T-helper 2 cell (primary cell): ENCODE results near the gene TRDMT1.

Experiments
- DNase-seq, 5 experiments: peaks; one replicate each; pipeline versions ENCODE4 v3.0.0 to v3.0.0-alpha.2; 2012 to 2022

Gene TRDMT1

DNA sequence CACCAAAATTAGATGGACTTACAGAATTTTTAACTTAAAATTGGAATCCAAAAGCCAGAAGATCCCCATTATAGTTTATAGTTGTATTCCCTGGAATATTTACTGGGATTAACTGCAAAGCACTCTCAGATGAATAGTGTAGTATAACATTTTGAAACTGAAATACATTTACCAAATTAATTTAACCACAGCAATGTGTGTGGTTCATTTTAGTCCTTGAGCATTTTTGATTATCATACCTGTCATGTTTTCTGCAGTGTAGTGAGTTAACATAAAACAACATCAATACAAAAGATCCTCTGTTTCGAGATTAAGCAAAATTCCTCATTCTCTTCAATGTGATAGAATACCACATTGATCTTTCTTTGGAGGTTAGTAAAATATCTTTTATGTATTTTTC lies 30.3 kb upstream of the TRDMT1 start:
- no peak for DNase-seq

DNA sequence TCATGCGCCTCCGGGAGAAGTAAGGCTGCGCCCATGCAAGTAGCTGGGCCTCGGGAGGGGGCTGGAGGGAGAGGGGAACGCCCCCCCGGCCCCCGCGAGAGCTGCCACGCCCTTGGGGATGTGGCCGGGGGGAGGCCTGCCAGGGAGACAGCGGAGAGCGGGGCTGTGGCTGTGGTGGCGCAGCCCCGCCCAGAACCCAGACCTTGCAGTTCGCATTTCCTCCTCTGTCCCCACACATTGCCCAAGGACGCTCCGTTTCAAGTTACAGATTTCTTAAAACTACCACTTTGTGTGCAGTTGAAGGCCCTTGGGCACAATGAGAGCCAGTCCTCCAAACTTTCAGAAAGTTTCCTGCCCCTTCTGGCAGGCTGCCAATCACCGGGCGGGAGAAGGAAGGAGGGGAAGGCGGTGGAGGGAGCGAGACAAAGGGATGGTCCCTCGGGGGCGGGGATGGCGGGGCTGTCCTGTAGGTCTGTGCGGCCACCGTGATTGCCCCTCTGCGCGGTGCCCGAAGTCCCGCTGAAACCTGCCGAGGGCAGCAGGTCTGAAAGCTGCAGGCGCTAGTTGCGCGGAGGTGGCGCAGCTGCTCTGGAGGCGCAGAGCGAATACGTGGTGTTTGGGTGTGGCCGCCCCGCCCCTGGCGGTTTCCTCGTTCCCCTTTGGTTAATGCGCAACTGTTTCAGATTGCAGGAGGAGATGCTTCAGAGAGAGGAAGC lies 28.7 kb upstream of the TRDMT1 start:
- peak; percentile 67 to 96 (median 85) for DNase-seq

DNA sequence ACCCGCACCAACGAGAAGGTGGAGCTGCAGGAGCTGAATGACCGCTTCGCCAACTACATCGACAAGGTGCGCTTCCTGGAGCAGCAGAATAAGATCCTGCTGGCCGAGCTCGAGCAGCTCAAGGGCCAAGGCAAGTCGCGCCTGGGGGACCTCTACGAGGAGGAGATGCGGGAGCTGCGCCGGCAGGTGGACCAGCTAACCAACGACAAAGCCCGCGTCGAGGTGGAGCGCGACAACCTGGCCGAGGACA lies 28.2 kb upstream of the TRDMT1 start:
- no peak for DNase-seq

DNA sequence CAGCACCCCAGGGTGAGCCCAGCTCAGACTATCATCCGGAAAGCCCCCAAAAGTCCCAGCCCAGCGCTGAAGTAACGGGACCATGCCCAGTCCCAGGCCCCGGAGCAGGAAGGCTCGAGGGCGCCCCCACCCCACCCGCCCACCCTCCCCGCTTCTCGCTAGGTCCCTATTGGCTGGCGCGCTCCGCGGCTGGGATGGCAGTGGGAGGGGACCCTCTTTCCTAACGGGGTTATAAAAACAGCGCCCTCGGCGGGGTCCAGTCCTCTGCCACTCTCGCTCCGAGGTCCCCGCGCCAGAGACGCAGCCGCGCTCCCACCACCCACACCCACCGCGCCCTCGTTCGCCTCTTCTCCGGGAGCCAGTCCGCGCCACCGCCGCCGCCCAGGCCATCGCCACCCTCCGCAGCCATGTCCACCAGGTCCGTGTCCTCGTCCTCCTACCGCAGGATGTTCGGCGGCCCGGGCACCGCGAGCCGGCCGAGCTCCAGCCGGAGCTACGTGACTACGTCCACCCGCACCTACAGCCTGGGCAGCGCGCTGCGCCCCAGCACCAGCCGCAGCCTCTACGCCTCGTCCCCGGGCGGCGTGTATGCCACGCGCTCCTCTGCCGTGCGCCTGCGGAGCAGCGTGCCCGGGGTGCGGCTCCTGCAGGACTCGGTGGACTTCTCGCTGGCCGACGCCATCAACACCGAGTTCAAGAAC lies 27.7 kb upstream of the TRDMT1 start:
- peak; percentile 45 to 89 (median 73) for DNase-seq

DNA sequence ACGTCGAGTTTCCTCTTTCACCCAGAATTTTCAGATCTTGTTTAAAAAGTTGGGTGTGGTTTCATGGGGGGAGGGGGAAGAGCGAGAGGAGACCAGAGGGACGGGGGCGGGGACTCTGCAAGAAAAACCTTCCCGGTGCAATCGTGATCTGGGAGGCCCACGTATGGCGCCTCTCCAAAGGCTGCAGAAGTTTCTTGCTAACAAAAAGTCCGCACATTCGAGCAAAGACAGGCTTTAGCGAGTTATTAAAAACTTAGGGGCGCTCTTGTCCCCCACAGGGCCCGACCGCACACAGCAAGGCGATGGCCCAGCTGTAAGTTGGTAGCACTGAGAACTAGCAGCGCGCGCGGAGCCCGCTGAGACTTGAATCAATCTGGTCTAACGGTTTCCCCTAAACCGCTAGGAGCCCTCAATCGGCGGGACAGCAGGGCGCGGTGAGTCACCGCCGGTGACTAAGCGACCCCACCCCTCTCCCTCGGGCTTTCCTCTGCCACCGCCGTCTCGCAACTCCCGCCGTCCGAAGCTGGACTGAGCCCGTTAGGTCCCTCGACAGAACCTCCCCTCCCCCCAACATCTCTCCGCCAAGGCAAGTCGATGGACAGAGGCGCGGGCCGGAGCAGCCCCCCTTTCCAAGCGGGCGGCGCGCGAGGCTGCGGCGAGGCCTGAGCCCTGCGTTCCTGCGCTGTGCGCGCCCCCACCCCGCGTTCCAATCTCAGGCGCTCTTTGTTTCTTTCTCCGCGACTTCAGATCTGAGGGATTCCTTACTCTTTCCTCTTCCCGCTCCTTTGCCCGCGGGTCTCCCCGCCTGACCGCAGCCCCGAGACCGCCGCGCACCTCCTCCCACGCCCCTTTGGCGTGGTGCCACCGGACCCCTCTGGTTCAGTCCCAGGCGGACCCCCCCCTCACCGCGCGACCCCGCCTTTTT lies 26.9 kb upstream of the TRDMT1 start, which contains the start of gene VIM:
Gene VIM (plus strand): TSS at position 151 of the 925 bp plus-strand sequence. CDS start 1,182 bp downstream, outside the sequence.
- peak; percentile 54 to 94 (median 76) for DNase-seq

DNA sequence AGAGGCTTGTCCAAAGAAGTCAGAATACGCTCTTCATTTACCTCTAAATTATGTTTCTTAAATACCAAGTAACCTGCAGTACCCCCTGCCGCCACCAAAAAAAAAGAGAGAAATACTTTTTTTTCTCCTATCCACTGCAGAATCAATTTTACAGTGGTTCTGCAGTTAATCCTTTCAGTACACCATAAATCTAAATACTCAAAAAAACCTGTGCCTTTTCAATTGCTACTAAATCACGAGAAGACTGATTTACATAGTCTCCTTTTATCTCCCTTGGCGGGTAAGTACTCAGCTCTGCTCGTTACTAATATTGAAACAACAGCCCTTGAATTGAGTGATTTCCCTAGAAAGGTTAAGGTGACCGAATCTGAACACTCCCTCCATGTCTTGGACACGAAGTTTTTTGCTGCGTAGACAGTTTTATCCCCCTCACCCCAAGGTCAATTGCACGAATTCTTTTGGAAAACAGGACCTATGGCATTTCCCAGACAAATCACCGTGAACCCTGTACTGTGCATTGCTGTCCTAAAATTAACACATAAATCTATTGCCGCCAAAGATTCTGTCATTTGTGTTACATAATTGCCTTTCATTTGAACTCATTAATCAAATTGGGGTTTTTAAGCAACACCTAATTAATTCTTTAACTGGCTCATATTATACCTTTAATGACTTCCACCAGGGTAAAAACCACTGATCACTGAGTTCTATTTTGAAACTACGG lies 26.1 kb upstream of the TRDMT1 start:
- peak in 2 of 5 experiments; percentile 43 to 86 for DNase-seq

DNA sequence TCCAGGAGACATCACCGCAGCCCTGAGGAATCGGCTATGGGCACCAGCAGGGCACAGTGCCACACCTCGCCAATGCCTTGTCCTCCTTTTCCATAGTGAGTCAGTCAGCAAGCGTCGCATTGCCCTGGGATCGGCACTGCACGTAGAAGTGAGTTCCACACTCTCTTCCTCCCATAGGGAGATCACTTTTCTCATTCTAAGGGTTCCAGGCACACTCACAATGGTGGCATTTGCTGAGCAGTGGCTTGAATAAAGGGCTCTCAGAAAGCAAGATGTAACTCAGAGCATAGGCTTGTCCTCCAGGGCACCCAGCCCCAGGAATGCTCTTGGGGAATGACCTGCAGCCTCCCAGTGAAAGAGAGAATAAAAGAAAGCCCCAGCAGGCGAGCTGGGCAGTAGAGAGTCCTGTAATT lies 25.4 kb upstream of the TRDMT1 start:
- DNase-seq = no peak

DNA sequence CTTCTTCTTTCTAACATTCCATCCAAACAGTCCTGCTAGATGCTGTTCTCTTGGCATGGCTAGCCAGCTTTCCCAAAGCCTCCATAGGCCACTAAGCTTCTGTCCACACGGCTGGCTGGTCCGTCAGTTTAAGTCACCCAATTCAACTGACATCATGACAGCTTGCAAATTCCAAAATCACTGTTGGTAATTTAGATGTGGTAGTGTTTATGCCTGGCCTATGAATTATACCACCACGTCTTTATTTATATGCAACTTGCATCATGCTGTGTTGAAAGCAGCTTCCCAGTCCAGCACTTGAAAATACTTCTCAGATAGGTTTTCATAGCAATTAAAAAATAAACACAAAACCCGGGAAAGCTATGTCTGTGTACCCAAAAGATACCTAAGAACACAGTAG lies 24.3 kb upstream of the TRDMT1 start:
- DNase-seq = no peak

DNA sequence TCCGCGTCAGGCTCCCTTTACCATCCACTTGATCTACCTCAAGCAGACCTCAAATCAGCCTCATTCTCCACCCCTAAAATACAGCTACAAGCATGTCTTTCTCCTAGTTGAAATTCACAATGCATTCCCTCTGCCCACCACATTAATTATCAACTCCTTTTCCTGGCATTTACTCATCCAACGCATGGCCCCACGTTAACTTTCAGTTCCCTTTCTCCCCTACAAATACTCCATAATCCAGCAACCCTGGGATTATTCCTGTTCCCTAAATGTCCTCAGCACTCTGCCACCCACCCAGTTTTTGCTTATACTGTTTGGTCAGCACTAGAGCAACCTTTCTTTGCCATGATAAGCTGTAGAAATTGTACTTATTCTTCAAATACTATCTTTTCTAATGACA lies 20.9 kb upstream of the TRDMT1 start:
- DNase-seq = no peak

DNA sequence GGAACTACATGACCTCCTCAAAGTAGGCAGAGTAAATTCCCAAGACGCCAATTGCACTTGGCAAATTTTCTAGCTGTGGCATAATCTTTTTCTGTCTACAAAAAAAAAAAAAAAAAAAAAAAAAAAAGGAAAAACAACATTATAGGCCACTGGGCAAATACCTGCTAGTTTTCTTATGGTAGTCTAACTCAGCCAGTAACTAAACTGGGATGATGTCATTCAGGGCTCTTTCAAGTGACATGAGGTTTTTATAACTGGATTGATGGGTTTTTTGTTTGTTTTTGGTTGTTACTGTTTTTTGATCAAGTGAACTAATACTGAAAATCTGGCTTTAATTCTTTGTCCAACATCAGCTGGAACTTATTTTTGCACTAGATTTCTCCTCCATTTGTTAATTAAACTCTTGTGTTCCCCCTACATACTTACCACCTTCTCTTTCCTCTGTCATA lies 19.2 kb upstream of the TRDMT1 start:
- no peak for DNase-seq

DNA sequence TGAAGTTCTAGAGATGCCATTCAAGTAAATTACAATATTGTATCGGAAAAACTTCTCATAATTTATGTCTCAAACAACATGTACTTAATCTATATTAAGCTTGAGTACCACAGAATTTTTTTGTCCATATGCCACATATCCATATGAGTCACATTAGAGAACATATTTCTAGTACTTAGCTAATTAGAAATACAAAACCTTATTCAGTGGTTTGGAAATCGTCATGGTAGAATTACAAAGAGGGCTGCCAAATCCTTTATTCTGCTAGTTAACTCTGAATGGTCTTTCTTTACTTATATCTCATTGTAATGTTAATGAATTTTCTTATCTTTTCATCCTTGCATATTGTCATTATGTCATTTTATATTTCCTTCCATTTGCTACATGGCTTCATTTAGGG lies 17.6 kb upstream of the TRDMT1 start:
- DNase-seq = no peak

DNA sequence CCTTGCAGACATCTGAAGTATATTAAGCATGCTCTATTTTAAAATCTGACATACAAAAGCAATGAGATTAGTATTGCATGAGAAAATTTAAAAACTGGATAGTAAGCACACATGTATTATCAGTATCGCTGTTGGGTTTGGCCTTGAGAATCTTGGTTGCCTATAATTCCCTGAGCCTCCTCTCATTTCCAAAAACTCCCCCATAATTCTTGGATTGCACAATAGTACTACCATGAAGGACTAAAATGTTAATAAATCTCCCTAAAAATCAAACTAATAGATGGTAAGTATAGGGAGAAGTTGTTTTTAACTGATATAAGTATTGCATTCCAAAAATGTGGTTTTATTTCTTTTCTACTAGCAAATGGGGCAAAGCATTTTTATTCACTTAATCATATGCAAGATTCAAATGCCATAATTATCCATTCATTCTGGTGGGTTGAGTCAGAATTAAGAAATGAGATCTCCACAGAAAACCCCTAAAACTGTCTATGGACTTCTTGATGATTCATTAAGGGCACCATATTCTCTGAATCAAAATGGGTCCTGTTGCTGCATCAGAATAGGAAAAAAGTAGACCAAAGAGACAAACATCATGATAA lies 16.3 kb upstream of the TRDMT1 start:
- no peak for DNase-seq

DNA sequence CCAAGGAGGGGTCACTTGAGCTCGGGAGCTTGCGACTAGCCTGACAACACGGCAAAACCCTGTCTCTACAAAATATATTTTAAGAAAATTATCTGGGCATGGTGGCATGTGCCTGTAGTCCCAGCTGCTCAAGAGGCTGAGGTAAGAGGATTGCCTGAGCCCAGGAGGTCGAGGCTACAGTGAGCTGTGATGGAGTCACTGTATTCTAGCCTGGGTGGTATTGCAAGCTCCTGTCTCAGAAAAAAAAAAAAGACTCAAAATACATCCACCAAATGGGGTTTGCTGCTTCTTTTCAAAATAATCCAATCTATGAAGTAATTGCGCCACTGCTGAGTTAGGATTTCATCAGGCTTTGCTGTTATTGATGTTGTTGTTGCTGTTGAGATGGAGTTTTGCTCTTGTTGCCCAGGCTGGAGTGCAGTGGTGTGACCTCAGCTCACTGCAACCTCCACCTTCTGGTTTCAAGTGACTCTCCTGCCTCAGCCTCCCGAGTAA lies 15.5 kb upstream of the TRDMT1 start:
- DNase-seq = no peak

DNA sequence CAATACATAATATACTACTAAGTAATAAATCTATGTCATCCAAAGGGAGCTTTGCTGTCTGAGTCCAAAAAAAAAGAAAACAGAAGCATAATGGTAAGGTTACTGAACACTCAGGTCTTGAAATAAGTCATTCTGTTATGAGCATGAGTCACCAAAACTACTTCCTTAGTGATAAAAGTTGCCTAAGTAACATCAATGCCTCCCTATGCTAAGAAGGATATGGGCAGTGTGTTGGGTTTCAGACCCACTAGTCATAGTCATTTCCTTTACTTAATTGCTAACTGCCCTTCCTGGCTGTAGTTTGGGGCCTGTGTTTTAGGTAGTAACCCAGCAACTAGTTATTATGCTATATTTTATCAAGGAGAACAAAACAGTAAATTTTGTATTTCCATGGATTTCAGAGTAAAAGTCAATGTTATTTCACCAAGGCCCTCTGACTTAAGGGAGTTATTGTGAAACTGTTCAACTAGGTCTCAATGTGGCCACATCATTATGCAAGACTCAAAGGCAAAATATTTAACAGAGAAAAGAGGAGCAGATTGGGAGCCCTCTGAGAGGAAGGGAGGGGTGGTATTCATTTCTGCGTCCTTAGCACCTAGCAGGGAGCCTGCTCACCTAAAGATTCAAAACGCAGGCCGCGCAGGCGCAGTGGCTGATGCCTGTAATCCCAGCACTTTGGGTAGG lies 14.9 kb upstream of the TRDMT1 start:
- peak in 2 of 5 experiments; percentile 46 to 93 for DNase-seq

DNA sequence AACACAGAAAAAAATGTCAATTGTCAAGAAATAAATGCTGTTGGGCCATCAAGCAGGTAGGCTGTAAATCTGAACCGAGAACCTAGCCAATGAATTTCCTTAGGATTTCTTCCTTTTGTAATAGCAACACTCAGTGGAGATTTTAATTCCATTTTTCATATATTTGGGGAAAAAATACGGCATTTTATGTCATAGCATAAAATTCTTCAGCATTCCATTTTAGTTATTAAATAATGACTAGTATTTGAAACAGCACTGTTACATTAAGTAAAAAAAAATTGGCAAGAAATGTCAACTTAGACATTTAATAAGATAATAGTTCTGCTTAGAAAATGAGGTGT lies 14.3 kb upstream of the TRDMT1 start:
- DNase-seq = no peak

DNA sequence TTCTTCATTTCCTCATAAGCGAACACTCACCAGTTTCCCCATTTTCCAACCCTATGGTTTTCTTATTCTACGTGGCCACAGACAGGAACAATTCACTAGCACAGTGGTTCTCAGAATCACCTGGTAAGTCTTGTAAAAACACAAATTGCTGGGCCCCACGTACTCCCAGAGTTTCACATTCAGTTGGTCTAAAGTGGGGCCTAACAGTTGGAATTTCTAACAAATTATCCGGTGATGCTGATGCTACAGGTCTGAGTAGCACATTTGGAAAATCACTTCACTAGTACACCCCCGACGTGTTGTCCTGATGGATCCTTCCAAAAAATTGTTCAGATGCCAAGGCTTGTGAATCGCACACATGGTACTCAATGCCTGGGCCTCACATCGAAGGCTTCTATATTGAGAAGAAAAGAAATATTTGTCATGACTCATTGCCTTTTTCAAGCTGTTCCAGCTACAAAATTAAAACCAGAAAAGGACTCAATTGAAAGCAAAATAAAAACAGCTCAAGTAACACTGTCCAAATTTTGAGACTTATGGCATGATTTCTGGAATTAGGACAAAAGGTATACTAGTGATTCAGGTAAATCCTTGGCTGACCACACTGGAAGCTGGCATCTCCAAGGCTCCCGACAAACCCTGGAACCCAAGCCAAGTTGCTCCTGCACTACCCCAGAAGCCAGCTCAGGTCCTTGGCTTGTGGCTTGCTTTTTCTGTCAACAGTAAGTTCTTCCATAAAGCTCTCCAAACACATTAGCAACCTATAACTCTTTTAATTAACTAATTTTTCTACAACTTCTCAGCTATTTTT lies 13.7 kb upstream of the TRDMT1 start:
- no peak for DNase-seq

DNA sequence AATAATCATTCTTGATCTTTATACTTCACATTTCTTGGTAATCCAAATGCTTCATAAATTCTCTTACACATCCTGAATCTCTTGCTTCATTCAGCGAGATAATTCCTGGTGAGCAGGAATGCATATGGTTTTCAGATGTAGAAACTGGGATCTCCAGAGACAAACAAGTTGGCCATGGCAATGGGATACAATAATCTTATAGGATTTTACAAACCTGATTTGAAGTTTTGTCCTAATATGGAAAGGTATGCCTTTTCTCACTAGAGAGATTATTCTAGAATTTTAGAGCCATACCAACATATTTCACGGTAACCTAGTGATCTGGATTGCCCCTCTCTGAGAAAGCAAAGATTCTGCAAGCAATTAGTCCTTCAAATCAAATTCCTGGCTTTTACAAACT lies 13.1 kb upstream of the TRDMT1 start:
- DNase-seq = no peak

DNA sequence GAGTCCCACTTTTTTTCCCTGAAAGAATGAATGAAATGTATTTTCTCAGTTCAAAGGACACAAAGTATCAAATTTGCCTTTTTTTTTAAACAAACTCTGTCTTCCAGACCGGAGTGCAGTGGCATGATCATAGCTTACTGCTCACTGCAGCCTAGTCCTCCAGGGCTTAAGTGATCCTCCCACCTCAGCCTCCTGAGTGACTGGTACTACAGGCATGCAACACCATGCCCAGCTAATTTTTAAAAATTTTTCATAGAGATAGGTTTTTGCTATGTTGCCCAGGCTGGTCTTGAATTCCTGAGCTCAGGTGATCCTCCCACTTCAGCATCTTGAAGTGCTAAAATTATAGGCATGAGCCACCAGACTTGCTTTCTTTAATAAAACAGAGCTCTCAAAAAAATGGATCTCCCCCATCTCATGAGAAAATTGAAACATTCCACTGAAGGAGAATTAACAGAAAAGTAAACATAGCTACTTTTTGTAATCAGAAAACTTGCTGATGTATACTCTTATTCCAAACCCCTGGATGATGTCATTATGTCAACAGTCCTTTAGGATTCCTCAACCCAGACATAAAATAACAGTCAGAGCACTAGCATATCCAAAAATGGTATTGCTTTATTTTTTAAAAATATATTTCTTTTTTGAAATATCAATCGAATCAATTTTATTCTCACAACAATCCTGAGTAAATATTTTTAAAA lies 12.3 kb upstream of the TRDMT1 start:
- DNase-seq = no peak

DNA sequence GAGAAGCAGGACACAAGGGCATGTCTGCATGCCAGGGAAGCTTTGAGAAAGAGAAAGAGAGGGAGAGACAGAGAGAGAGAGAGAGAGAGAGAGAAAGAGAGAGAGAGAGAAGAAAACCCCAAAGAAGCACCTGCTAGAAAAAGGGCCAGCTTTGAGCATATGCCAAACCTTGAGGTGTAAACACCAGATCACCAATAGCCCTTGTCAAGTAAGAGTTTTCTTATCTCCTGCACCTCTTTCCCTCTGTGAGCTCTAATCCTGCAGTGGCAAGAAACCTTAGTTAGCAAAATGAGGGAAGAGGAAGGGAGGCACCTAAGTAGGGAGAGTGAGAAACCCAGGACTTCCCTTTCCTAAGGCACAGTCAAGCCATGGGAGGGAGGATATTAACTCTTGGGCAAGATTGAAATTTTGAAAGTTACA lies 11.3 kb upstream of the TRDMT1 start:
- no peak for DNase-seq

DNA sequence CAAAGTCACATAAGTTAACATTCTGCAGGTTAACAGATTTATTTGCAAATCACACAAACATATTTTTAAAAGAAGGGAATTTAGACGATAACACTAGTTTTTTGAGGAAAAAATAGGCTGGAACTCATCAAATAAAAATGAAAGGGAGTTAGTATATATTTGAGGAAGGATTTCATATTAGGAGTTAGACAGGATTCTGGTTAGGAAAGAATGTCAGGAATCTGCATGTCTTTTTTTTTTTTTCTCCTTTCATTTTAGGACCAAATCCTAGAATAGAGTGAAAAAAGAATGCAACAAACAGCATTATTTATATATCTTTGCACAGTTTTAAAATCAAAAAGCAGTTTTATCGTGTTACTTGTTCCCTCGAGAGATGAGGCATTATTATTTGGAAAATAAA lies 8.9 kb upstream of the TRDMT1 start:
- DNase-seq = no peak
